K562 treated with DMSO at 1 percent for 12 hours (cell line): ENCODE results near the gene SLC39A2. TPM values are rescaled to one million over a fixed set of nuclear protein-coding genes. Genes with fewer than 3 reads are reported as not detected.

Experiments used
- total RNA-seq: library from RNA; unstranded; fragments of 300-600 nt; gene quantifications from 2 replicates; pipeline ENCODE4 v1.2.3, GENCODE V29; 2022; ENCODE audit not compliant: insufficient read depth

The SLC39A2 gene
- total RNA-seq = 0.53 TPM in 1 of 2 replicates, not detected in the other

DNA sequence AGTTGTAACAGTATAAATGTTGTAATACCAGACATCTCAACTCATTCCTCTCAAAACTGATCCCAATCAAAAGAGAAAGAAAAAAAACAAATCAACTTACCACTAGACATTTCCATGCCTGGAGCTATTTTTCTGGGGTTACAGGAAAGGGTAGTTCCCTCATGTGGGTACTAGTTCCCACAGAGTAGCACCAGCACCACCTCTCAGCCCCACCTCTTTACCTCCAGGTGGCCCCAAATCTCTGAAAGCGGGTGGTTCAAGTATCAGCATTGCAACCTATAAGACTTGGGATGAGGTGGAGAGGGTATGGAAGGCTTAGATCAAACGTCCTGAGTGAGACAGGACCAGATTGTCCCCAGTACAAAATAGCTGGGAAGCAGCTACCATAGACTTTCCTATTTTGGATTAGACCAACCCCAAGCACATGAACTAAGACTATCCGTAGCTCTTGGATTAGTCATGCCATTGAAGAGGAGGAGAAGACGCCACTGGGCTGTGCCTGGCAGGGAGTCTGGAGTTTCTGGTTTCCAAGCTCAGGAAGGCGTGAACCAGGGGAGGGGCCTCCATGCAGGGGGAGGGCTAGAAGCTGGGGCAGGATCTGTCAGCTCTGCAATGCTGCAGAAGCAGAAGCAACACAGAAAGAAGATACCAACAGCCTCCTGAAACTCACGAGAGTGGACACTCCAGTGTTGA lies at the start of gene SLC39A2:
Gene SLC39A2 (plus strand): TSS at position 620 of the 693 bp plus-strand sequence. CDS start 154 bp downstream, outside the sequence.

GRCh38 chr14:20954736-20955537 lies 44.2 kb upstream of the SLC39A2 start, which contains the start of gene RNASE2:
Gene RNASE2 (plus strand): TSS chr14:20955487. CDS start chr14:20955772, 285 bp downstream.

GRCh38 chr14:20989787-20990600 lies 9.1 kb upstream of the SLC39A2 start, which contains the start of gene METTL17:
Gene METTL17 (plus strand): TSS chr14:20989980. CDS start chr14:20990003, 23 bp downstream.

GRCh38 chr14:21024585-21025370 lies 25.7 kb downstream of the SLC39A2 start, which contains the start of gene NDRG2:
Gene NDRG2 (minus strand): TSS chr14:21025061. CDS start chr14:21023315, 1,746 bp downstream.

DNA sequence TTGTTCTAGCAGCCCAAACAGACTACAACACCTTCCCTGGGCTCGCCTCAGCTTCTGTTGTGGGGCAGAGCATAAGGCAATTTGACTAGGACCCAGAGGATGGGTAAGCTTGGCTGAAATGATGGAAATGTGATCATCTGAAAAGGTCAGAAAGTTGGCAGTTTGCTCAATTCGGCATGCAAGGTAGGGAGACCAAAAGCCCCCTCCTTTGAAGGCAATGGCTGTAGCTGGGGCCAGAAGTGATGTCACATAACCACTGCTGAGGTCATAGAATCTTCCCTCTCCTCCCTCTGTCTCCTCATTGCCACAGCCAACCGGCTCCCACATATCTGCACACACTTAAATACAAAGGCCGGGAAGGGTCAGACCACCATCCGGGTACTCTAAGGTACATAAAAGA lies 30.8 kb downstream of the SLC39A2 start, which contains the start of gene TPPP2:
Gene TPPP2 (plus strand): TSS at position 301 of the 400 bp plus-strand sequence. CDS start 365 bp downstream, outside the sequence.

DNA sequence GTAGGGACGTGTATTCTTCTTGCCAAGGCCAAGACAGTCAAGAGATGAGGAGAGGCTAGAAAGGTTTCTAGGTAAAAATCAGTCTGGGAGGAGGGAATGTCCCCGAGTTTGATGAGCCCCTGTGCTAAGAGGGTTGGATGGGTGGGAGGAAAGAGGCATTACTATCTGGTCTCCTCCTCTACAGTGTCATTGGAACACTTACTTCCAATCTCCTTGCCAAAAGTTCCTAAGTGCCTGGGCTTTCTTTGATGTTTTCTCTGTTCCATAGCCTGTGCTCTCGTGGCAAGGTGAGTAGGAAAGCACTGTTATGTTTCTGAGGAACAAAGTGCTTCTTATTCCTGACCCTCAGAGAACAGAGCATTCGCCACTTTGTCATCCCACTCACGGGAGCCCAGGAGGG lies 35.6 kb downstream of the SLC39A2 start, which contains the start of gene RNASE13:
Gene RNASE13 (minus strand): TSS at position 101 of the 400 bp plus-strand sequence. CDS start 519 bp downstream, outside the sequence.

DNA sequence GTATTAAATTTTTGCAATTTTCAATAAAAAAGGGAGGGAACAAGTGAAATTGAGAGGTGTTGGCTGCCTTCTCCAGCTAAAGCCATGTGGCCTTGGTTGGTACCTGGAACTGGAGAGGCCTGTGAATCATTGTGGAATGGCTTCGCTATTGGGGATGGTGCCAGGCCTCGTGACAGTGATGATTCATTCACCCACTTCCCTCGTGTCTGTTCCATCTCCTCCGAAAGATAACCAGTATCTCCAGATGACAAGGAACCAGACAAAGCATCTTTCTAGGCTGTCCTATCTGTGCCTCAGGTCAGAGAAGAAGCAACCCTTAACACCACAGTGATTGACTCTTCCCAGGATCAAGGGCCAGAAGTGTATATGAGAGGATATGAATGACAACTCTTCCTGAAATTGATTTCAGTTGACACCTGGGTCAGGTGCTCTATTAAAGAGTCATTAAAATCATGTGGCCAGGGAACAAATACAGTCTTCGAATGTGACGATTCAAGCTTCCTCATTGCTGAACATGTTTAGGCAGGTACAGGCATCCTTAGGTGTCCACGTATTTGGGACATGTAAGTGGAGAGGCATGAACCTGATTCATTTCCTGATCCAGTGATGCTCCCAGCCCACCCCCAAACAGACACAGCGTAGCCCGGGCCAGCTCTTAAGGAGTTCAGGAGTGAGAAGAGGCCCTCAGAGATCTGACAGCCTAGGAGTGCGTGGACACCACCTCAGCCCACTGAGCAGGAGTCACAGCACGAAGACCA lies 42.8 kb downstream of the SLC39A2 start, which contains the start of gene RNASE7:
Gene RNASE7 (plus strand): TSS at position 687 of the 758 bp plus-strand sequence. CDS start 631 bp downstream, outside the sequence.

Other genes starting within 250 kb of the SLC39A2 start
- not detected in 2 replicates for gene EDDM3B, start 230.9 kb upstream of the SLC39A2 start, total RNA-seq
- gene RNASE6, start 218.0 kb upstream of the SLC39A2 start, total RNA-seq = 0.78 TPM in 1 of 2 replicates, not detected in the other
- 23.3 and 24.0 TPM in 2 replicates for gene RNASE1, start 196.4 kb upstream of the SLC39A2 start, total RNA-seq
- gene RNASE3, start 107.9 kb upstream of the SLC39A2 start, total RNA-seq = not detected in 2 replicates
- gene RNASE2, start 43.8 kb upstream of the SLC39A2 start, total RNA-seq = not detected in 2 replicates
- 48.4 and 84.8 TPM in 2 replicates for gene METTL17, start 9.3 kb upstream of the SLC39A2 start, total RNA-seq
- 44.8 and 82.9 TPM in 2 replicates for gene NDRG2, start 25.8 kb downstream of the SLC39A2 start, total RNA-seq
- not detected in 2 replicates for gene TPPP2, start 30.9 kb downstream of the SLC39A2 start, total RNA-seq
- not detected in 2 replicates for gene RNASE13, start 35.5 kb downstream of the SLC39A2 start, total RNA-seq
- gene RNASE7, start 43.1 kb downstream of the SLC39A2 start, total RNA-seq = not detected in 2 replicates
- gene RNASE8, start 58.5 kb downstream of the SLC39A2 start, total RNA-seq = not detected in 2 replicates
- 5.1 and 8.3 TPM in 2 replicates for gene ARHGEF40, start 71.0 kb downstream of the SLC39A2 start, total RNA-seq
- gene ZNF219, start 99.4 kb downstream of the SLC39A2 start, total RNA-seq = 12.6 and 13.9 TPM in 2 replicates
- gene TMEM253, start 101.8 kb downstream of the SLC39A2 start, total RNA-seq = not detected in 2 replicates
- gene OR5AU1, start 156.8 kb downstream of the SLC39A2 start, total RNA-seq = not detected in 2 replicates